Activated naive CD4-positive, alpha-beta T cell treated with anti-CD3 and anti-CD28 coated beads, Interleukin-2, amount 50 U/mL, for 24 hours (primary cell): ENCODE results near the gene LRP4.
A peak's percentile ranks its signal among the peaks of the same experiment; 100 is the strongest.
"Not testable (repeated sequence)": the region's sequence is repeated elsewhere in the genome, so short reads cannot be mapped to it uniquely, and the experiment has no call there.

Source experiments
- H3K27ac Mint-ChIP-seq: one replicate; pipeline ENCODE4 v1.8.0; 2021; ENCODE audit warnings: mild to moderate bottlenecking, mixed read lengths
- H3K27me3 Mint-ChIP-seq: one replicate; pipeline ENCODE4 v1.8.0; 2021; ENCODE audit warnings: mixed read lengths
- H3K36me3 Mint-ChIP-seq: one replicate; pipeline ENCODE4 v1.8.0; 2021; ENCODE audit warnings: mixed read lengths
- H3K4me1 Mint-ChIP-seq: one replicate; pipeline ENCODE4 v1.8.0; 2021; ENCODE audit warnings: mixed read lengths
- H3K4me3 Mint-ChIP-seq: one replicate; pipeline ENCODE4 v1.8.0; 2021; ENCODE audit warnings: mild to moderate bottlenecking, mixed read lengths
- H3K9me3 Mint-ChIP-seq: one replicate; pipeline ENCODE4 v1.8.0; 2021; ENCODE audit warnings: mixed read lengths

The LRP4 gene

DNA sequence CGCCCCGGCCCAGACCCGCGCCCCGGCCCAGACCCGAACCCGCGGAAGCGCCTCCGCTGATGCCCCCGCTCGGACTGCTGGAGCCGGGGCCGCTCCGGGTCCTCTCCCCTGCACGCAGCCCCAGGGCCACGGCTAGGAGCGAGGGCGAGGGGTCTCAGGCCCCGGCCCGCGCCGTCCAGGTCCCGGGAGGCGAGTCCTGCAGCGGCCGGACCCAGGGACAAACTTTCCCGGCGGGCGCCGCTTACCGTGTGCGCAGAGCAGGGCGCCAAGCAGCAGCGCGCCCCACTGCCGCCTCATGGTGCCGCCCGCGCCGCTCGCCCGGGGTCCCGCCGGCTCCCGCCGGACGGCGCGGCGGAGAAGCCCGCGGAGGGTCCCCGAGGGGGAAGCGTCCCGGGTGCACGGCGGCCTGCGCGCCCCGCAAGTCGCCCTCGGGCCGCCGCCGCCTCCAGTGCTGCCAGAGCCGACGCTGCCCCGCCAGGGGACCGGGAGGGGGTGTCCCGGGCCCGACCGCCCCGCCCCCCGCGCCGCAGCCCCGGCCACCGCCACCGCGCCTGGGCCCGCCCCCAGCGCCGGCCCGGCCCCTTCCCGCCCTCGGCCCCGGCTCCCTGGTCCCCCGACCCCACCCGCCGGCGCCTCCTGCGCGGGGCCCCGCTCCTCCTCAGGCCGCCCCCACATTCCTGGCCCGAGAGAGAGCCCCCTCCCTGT is at the start of gene LRP4:
Gene LRP4 (minus strand): TSS at position 468 of the 705 bp plus-strand sequence. CDS start 171 bp downstream, at position 297.
- no peak within 1 kb of the TSS for H3K27ac Mint-ChIP-seq
- H3K4me1 Mint-ChIP-seq: peaks cover 24% of the 10 kb centered on the region
- H3K27me3 Mint-ChIP-seq: peaks cover 49% of the 10 kb centered on the region
- H3K9me3 Mint-ChIP-seq: no peaks in the 10 kb centered on the region
- peak within 1 kb of the TSS; percentile 87 for H3K4me3 Mint-ChIP-seq
- H3K36me3 Mint-ChIP-seq: no peaks in the 10 kb centered on the region

- Mint-ChIP-seq H3K4me1 (peaks cover 4% of the 10 kb centered on the region), H3K27ac (no peak overlapping the region), H3K27me3 (no peaks in the 10 kb centered on the region), H3K36me3 (peaks cover 6% of the 10 kb centered on the region), H3K4me3 (no peak overlapping the region), H3K9me3 (no peaks in the 10 kb centered on the region)
Measured at GRCh38 chr11:46967962-46968361, 49.6 kb upstream of the LRP4 start.

DNA sequence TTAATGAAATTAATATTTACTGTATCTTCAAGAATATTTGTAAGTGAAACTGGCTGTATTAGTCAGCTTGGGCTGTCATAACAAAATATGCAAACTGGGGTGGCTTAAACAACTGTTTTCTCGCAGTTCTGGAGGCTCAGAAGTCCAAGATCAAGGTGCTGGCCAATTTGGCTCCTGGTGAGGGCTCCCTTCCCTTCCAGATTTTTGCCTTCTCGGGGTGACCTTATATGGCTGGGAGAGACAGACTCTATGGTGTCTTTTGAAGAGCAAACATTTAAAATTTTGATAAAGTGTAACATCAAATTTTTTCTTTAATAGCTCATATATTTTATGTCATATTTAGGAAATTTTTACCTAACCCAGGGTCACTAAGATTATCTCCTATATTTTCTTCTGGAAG is 48.4 kb upstream of the LRP4 start:
- peaks cover 5% of the 10 kb centered on the region for H3K4me1 Mint-ChIP-seq
- no peak overlapping the region for H3K4me3 Mint-ChIP-seq
- H3K9me3 Mint-ChIP-seq: no peaks in the 10 kb centered on the region
- peaks cover 8% of the 10 kb centered on the region for H3K36me3 Mint-ChIP-seq
- H3K27ac Mint-ChIP-seq: no peak overlapping the region
- H3K27me3 Mint-ChIP-seq: no peaks in the 10 kb centered on the region

DNA sequence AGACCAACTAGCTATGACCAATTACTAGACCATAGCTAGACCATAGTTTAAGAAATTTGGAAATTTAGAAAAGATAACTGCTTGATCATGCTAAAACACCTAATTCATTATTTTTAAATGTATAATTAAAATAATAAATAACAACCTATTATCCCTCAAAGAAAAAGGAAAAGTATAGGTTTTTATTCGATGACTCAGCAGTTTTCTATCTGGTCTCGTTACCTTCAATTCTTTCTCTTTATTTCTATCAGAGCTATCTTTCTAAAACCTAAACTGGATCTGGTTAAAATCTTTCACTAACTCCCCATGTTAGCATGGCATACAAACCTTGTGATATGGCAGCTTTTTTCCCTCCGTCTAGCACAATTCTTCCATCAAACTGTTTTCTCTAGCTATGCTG is 45.5 kb upstream of the LRP4 start:
- no peak overlapping the region for H3K4me3 Mint-ChIP-seq
- peaks cover 6% of the 10 kb centered on the region for H3K9me3 Mint-ChIP-seq
- H3K4me1 Mint-ChIP-seq: peaks cover 5% of the 10 kb centered on the region
- no peaks in the 10 kb centered on the region for H3K27me3 Mint-ChIP-seq
- no peak overlapping the region for H3K27ac Mint-ChIP-seq
- H3K36me3 Mint-ChIP-seq: peaks cover 20% of the 10 kb centered on the region

DNA sequence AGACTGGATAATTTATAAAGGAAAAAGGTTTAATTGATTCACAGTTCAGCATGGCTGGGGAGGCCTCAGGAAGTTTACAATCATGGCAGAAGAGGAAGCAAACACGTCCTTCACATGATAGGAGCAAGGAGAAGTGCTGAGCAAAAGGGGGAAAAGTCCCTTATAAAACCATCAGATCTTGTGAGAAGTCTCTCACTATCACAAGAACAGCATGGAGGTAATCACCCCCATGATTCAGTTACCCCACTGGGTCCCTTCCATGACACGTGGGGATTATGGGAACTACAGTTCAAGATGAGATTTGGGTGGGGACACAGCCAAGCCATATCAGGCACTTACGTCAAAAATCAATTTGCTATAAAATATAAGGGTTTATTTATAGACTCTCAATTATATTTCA is 43.5 kb upstream of the LRP4 start:
- not testable (repeated sequence) for H3K27ac Mint-ChIP-seq, H3K27me3 Mint-ChIP-seq, H3K4me3 Mint-ChIP-seq, H3K9me3 Mint-ChIP-seq, H3K4me1 Mint-ChIP-seq
- peaks cover 26% of the 10 kb centered on the region for H3K36me3 Mint-ChIP-seq

GRCh38 chr11:46961041-46961440 is 42.7 kb upstream of the LRP4 start:
- H3K4me1 Mint-ChIP-seq: peaks cover 5% of the 10 kb centered on the region
- peaks cover 26% of the 10 kb centered on the region for H3K36me3 Mint-ChIP-seq
- no peak overlapping the region for H3K27ac Mint-ChIP-seq
- H3K27me3 Mint-ChIP-seq: no peaks in the 10 kb centered on the region
- peaks cover 7% of the 10 kb centered on the region for H3K9me3 Mint-ChIP-seq
- H3K4me3 Mint-ChIP-seq: no peak overlapping the region

GRCh38 chr11:46958777-46959176 is 40.4 kb upstream of the LRP4 start:
- no peak overlapping the region for H3K4me3 Mint-ChIP-seq
- peaks cover 26% of the 10 kb centered on the region for H3K36me3 Mint-ChIP-seq
- H3K4me1 Mint-ChIP-seq: peaks cover 5% of the 10 kb centered on the region
- H3K27ac Mint-ChIP-seq: no peak overlapping the region
- H3K9me3 Mint-ChIP-seq: peaks cover 7% of the 10 kb centered on the region
- H3K27me3 Mint-ChIP-seq: no peaks in the 10 kb centered on the region

- Mint-ChIP-seq H3K9me3 (no peaks in the 10 kb centered on the region), H3K36me3 (peaks cover 8% of the 10 kb centered on the region), H3K4me3 (no peak overlapping the region), H3K27me3 (no peaks in the 10 kb centered on the region), H3K27ac (no peak overlapping the region), H3K4me1 (peaks cover 9% of the 10 kb centered on the region)
Measured at GRCh38 chr11:46953093-46953492, 34.7 kb upstream of the LRP4 start.

GRCh38 chr11:46952553-46952952 is 34.2 kb upstream of the LRP4 start:
- H3K27ac Mint-ChIP-seq: no peak overlapping the region

DNA sequence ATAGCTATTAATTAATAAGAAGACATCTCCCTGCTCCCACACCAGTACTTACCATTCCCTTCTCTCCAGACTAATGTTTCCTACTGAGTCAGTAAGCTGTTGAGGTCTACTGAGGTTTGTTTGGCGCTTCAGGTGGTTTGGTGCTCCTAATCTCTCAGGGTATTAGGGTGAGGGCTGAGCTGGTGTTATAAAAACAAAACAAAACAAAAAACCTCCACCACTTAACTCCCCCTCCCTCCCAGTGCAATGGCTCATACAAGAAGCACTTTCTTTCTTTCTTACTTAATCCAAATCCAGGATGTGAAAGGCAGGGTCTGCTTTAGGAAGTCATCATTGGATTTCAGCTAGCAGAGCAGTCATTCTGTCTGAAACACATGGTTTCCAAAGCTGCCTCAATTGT is 33.5 kb upstream of the LRP4 start:
- no peaks in the 10 kb centered on the region for H3K9me3 Mint-ChIP-seq
- peaks cover 8% of the 10 kb centered on the region for H3K36me3 Mint-ChIP-seq
- no peak overlapping the region for H3K4me3 Mint-ChIP-seq
- no peak overlapping the region for H3K27ac Mint-ChIP-seq
- no peaks in the 10 kb centered on the region for H3K27me3 Mint-ChIP-seq
- H3K4me1 Mint-ChIP-seq: peaks cover 9% of the 10 kb centered on the region

More at GRCh38 chr11:46952553-46952952, 34.2 kb upstream of the LRP4 start:
- Mint-ChIP-seq H3K4me1 (peaks cover 9% of the 10 kb centered on the region), H3K9me3 (no peaks in the 10 kb centered on the region), H3K27me3 (no peaks in the 10 kb centered on the region), H3K4me3 (no peak overlapping the region), H3K36me3 (peaks cover 8% of the 10 kb centered on the region)

DNA sequence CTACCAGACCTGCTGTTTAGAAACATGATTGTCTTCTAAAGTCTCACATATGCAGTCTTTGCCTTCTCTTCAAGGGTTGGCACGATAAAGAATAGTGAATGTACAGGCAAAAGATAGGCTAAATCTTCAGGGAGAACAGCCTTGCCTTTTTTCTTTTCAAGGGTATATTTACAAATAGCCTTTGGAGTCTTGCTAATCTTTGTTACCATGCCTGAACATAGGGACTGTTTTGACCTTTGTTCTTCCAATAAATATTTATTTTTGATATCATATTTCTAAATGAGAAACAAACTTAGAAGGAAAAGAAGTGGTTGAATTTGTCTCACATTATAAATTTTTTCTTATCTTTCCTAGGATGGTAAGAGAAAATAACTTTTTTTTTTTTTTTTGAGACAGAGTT is 30.9 kb upstream of the LRP4 start:
- Mint-ChIP-seq H3K36me3 (peaks cover 8% of the 10 kb centered on the region), H3K4me3 (no peak overlapping the region), H3K27me3 (no peaks in the 10 kb centered on the region), H3K4me1 (peaks cover 9% of the 10 kb centered on the region), H3K27ac (no peak overlapping the region), H3K9me3 (no peaks in the 10 kb centered on the region)

DNA sequence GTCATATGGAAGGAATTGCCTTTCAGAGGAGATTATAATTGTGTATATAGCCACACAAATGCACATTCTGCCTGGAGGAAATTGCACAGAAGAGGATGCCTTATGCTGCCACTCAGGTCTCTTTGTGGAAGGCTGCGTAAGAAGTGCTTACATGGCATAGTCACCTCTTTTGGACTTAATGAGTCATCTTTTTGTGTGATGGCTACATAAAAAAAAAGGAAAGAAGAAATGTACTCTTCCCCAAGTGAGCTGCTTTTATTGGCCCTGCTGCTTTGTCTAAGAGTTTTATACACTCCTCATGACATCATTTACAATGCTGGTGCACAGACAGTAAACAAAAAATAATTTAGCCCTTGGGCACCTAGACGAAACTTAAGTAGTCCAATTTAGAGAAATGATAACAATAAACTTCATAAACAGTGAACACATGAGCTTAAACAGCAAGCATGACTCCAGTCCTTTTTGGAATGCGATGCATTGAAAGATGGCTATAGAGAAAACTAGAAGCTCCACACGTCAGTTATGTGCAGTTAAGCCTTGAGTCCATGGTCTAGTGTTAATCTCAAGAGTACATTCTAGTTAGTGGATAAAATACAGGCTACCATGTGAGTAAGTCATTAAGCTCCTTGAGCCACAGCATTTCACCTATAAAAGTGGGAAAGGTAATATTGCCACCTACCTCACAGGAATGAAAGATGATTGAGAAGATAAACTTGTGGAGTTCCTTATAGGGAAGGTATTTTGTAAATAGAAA is 30.2 kb upstream of the LRP4 start:
- peaks cover 3% of the 10 kb centered on the region for H3K36me3 Mint-ChIP-seq
- H3K4me3 Mint-ChIP-seq: no peak overlapping the region
- peaks cover 9% of the 10 kb centered on the region for H3K4me1 Mint-ChIP-seq
- no peak overlapping the region for H3K27ac Mint-ChIP-seq
- no peaks in the 10 kb centered on the region for H3K27me3 Mint-ChIP-seq
- H3K9me3 Mint-ChIP-seq: no peaks in the 10 kb centered on the region

- H3K36me3 Mint-ChIP-seq: no peaks in the 10 kb centered on the region
- H3K27me3 Mint-ChIP-seq: no peaks in the 10 kb centered on the region
- H3K4me3 Mint-ChIP-seq: no peak overlapping the region
- H3K9me3 Mint-ChIP-seq: no peaks in the 10 kb centered on the region
- peaks cover 2% of the 10 kb centered on the region for H3K4me1 Mint-ChIP-seq
- no peak overlapping the region for H3K27ac Mint-ChIP-seq
Measured at GRCh38 chr11:46947399-46948077, 29.2 kb upstream of the LRP4 start.

GRCh38 chr11:46944356-46945075 is 26.2 kb upstream of the LRP4 start:
- H3K4me3 Mint-ChIP-seq: no peak overlapping the region
- H3K36me3 Mint-ChIP-seq: no peaks in the 10 kb centered on the region
- H3K9me3 Mint-ChIP-seq: no peaks in the 10 kb centered on the region
- no peaks in the 10 kb centered on the region for H3K4me1 Mint-ChIP-seq
- H3K27me3 Mint-ChIP-seq: no peaks in the 10 kb centered on the region
- no peak overlapping the region for H3K27ac Mint-ChIP-seq

- H3K27ac Mint-ChIP-seq: no peak overlapping the region
Measured at GRCh38 chr11:46942172-46942571, 23.8 kb upstream of the LRP4 start.

More at GRCh38 chr11:46942172-46942571, 23.8 kb upstream of the LRP4 start:
- Mint-ChIP-seq H3K9me3 (no peaks in the 10 kb centered on the region), H3K36me3 (no peaks in the 10 kb centered on the region), H3K4me1 (peaks cover 6% of the 10 kb centered on the region), H3K4me3 (no peak overlapping the region), H3K27me3 (no peaks in the 10 kb centered on the region)
